DMS53 treated with DMSO at 0.1 percent for 48 hours (cell line): ENCODE data around the gene TPI1.

Experiments
- DNase-seq: peaks from one replicate; lab custom pipeline; 2025; ENCODE audit not compliant: unreplicated experiment; lab: John Stamatoyannopoulos, UW

TPI1 gene

GRCh38 chr12:6867413-6868210 is at the start of gene TPI1:
Gene TPI1, plus strand, starts transcription at chr12:6867531. Its CDS starts 36 bp downstream, at chr12:6867567.
- peak; percentile 75 for DNase-seq

GRCh38 chr12:6817662-6818157 is 49.6 kb upstream of the TPI1 start:
- DNase-seq, result no peak

- DNase-seq, result no peak
Observed at GRCh38 chr12:6818222-6818621, 49.1 kb upstream of the TPI1 start.

- no peak for DNase-seq
Observed at GRCh38 chr12:6818645-6819044, 48.7 kb upstream of the TPI1 start.

GRCh38 chr12:6819106-6820030 is 48.0 kb upstream of the TPI1 start:
- no peak for DNase-seq

- no peak for DNase-seq
Observed at GRCh38 chr12:6820166-6820565, 47.2 kb upstream of the TPI1 start.

- peak; percentile 66 for DNase-seq
Observed at GRCh38 chr12:6821591-6822425, 45.5 kb upstream of the TPI1 start, which contains the start of gene GPR162. Gene GPR162, plus strand, starts transcription at chr12:6821821. Its CDS starts 2,078 bp downstream, at chr12:6823899.

GRCh38 chr12:6822426-6823135 is 44.8 kb upstream of the TPI1 start:
- DNase-seq, result no peak

- DNase-seq, result no peak
Observed at GRCh38 chr12:6823182-6824084, 43.9 kb upstream of the TPI1 start.

GRCh38 chr12:6824085-6824775 is 43.1 kb upstream of the TPI1 start:
- DNase-seq, result no peak

GRCh38 chr12:6824901-6825381 is 42.4 kb upstream of the TPI1 start:
- no peak for DNase-seq

GRCh38 chr12:6825398-6826124 is 41.8 kb upstream of the TPI1 start:
- DNase-seq, result peak; percentile 95

GRCh38 chr12:6826125-6826733 is 41.1 kb upstream of the TPI1 start:
- no peak for DNase-seq

- DNase-seq, result no peak
Observed at GRCh38 chr12:6826734-6827436, 40.4 kb upstream of the TPI1 start.

GRCh38 chr12:6827437-6827911 is 39.9 kb upstream of the TPI1 start:
- peak; percentile 78 for DNase-seq

GRCh38 chr12:6827982-6828780 is 39.1 kb upstream of the TPI1 start, which contains the start of gene P3H3:
Gene P3H3, plus strand, starts transcription at chr12:6828407. Its CDS starts 34 bp downstream, at chr12:6828441.
- peak; percentile 60 for DNase-seq
